DMS 273 treated with DMSO at 0.1 percent for 48 hours (cell line): ENCODE data around the gene ULBP2.
"Not testable (repeated sequence)": the region's sequence is repeated elsewhere in the genome, so short reads cannot be mapped to it uniquely, and the experiment has no call there.

Experiments
- DNase-seq: peaks from one replicate; lab custom pipeline; 2025; lab: John Stamatoyannopoulos, UW

Gene ULBP2, protein sequence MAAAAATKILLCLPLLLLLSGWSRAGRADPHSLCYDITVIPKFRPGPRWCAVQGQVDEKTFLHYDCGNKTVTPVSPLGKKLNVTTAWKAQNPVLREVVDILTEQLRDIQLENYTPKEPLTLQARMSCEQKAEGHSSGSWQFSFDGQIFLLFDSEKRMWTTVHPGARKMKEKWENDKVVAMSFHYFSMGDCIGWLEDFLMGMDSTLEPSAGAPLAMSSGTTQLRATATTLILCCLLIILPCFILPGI

DNA sequence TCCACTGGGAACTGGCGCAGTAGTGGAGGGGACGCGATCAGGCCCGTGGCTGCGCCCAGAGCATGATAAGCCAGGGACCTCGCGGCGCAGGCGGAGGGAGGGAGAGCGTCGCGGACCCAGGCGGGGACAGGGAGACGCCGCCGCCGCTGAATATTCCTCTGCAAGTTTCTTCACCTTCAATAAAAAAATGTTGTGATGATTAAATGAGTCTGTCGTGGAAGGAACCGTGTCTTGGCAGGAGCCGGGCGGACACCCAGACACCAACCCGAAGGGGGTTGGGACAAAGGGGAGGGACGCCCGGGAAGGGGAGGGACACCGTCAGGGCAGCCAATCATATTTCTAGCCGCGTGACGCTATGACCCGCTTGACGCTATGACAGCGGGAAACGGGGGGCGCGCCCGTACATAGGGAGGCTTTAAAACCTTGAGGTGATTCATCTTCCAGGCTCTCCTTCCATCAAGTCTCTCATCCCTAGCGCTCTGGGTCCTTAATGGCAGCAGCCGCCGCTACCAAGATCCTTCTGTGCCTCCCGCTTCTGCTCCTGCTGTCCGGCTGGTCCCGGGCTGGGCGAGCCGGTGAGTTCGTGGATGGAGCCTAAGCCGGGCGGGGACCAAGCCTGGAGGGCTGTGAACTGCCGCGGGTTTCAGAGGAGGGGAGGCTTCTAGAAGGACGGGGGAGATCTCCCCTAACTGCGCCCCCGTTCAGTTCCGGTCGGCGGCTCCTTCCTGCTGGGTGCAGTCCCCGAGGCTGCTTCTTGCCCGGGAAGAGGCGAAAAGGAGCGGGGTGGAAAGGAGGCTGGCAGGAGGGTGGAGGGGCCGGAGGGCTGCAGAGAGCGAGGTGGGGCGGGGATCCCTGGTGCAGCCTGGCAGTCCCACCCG, at the start of gene ULBP2:
ULBP2 (plus strand) TSS at position 432 of the 878 bp plus-strand sequence; CDS start at position 491, 59 bp downstream.
- DNase-seq: peak; percentile 78

DNA sequence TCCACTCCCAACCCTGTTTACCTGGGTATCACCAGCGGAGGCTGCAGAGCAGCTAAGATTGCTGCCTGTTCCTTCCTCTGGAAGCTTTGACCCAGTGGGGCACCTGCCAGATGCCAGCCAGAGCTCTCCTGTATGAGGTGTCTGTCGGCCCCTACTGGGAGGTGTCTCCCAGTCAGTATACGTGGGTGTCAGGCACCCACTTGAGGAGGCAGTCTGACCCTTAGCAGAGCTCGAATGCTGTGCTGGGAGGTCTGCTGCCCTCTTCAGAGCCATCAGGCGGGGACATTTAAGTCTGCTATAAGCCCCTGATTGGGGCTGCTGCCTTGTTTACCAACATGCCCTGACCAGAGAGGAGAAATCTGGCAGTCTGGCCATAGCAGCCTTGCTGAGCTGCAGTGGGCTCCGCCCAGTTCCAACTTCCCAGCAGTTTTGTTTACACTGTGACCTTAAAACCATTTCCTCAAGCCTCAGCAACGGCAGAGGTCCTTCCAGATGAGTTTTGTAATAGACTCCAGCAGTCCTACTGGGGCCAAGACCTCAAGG, 46.7 kb upstream of the ULBP2 start:
- no peak for DNase-seq

DNA sequence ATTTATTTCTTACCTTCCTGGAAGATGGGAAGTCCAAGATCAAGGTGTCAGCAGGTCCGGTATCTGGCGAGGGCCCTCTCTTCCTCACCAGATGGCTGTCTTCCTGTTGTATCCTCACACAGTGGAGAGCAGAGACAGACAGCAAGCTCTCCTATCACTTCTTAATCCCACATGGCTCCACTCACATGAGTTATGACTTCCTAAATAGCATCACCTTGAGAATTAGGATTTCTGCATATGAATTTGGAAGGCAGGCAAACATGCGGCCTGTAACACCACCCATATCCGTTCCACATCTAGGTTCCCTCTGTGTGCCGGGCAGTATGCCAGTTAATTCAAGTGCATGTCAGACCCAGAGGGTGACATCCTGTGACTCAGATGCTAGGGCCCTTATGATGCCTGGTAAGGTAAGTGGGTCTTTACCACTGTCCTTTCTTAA, 46.0 kb upstream of the ULBP2 start:
- DNase-seq: no peak

DNA sequence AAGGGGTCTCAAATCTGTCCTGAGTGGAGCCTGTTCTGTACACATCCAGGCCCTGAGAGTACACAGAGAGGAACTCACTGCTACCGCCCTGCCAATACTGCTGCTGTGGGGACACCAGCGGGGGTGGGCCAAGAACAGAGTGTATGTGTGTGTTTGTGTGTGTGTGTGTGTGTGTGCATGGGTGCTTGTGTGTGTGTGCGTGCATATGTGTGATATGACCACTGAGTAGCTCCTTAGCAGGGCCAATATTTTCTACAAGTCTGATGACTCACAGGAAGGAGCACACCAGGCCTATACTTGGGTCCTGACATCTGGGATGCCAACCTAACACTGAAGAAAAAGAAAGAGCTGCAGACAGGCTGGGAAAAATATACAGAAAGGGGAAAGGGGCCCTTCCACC, 45.3 kb upstream of the ULBP2 start:
- no peak for DNase-seq

DNA sequence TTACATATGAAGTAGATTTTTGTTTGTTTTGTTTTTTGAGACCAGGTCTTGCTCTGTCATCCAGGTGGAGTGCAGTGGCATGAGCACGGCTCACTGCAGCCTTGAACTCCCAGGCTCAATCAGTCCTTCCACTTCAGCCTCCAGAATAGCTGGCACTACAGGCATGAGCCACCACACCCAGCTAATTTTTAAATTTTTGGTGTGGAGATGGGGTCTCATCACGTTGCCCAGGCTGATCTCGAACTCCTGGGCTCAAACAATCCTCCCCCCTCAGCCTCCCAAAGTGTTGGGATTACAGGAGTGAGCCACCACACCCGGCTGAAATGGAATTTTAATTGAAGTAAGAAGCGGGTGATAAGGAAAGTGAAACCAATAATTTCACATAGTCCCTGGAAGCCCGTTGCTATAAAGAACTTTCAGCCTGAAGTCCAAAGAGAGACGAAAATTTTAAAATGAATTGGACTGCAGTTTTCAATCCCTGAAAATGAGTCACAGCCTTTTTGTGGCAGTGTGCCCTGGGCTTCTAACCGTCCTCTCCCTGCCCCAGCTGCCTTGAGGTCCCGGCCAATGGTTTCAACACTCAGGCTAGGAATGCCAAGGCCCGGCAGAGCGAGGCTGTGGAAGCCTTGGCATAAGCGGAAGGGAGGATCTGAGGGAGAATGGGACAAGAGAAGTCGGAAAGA, 44.7 kb upstream of the ULBP2 start:
- DNase-seq: no peak

DNA sequence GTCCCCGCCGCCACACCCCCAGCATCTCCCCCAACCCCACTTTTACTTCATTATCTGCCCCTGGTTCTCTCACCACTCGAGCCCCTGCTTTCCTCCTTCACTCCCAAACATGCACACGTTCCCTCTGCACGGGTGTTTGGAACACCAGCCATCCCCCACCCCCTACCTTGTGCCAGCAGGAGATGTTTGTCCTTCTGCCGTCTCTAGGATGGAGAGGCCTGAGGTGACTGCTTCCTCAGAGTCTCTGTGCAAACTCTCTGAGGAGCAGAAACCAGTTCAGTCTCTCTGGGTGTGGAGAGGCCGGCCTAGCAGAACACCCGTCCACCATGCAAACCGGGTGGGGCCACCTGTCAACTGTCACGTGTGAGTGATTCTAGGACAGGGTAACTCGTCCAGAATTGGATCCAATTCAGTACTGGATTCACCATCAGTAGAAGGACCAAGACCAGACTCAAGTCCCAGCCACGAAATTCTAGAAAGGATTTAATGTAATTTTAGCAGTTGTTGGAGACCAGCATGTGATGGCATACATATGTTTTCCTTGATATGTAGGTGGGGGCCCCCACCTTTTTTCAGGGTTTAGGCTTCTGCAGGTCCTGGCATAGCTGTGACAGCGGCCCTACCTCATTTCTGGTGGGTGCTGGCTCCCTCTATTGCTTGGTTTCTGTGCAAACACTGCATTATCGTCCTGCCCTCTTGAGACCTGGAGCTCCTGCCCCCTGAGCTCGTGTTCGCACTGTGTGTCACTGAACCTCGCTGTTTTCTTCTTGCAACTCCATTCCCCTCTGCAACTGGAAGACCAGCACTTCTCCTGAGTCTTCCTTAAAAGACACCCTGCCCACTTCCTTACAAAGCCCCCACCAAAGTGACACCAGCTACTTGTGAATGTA, 43.7 kb upstream of the ULBP2 start, which contains the start of gene RAET1E:
RAET1E (minus strand) TSS at position 259 of the 890 bp plus-strand sequence. CDS start 7,212 bp downstream, outside the sequence.
- no peak for DNase-seq

DNA sequence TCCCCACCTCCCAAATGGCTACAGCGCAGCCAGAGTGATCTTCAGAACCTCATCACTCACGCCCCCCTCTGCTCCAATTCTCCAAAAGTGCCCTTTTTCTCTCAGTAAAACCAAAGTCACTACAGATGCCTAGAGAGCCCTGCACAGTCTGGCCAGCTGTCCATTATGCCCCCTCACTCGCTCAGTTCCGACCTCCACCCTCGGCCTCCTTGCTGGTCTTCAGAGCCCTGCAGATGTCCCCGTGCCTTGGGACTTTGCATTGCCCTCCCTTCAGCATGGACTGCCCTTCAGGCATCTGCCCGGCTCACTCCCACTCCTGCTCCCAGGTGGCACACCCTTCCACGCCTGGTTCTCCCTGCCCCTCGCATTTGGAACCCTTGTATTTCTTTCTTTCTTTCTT, 42.8 kb upstream of the ULBP2 start:
- DNase-seq: no peak

DNA sequence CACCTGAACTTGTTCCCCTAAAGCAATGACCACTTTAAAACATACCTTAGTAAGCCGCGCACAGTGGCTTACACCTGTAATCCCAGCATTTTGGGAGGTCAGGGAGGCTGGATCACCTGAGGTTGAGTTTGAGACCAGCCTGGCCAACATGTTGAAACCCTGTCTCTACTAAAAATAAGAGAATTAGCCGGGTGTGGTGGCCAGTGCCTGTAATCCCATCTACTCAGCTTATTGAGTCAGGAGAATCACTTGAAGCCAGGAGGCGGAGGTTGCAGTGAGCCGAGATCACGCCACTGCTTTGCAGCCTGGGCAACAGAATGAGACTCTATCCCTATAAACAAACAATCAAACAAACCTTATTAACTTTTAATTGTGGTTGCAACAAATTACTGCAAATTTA, 42.3 kb upstream of the ULBP2 start:
- no peak for DNase-seq

DNA sequence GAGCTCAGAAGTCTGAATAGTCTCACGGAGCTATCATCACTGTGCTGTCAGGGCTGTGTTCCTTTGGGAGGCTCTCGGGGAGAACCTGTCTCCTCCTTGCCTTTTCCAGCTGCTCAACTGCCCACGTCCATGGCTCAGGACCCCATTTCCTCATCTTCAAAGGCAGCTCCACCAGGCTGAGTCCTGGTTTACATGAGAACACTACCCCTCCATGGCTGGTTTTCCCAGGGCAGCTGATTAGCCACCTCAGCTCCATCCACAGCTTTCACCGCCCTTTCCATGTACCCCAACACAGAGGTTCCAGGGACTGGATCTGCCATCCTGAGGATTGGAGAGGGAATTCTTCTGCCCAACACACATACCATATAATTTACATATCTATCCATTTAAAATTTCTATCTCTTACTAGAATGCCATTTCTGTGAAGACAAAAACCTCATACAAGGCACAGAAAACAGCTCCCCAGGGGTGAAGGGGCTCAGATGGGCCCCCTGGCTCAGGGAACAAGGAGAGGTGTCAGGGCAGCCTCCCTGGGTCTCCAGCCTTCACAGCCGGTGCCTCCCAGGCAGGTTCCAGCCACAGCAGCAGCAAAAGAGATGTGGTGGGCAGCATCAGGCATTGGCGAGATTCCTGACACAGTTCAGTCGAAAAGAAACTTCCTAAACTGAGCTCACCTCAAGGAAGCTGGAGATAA, 41.7 kb upstream of the ULBP2 start:
- DNase-seq: no peak

DNA sequence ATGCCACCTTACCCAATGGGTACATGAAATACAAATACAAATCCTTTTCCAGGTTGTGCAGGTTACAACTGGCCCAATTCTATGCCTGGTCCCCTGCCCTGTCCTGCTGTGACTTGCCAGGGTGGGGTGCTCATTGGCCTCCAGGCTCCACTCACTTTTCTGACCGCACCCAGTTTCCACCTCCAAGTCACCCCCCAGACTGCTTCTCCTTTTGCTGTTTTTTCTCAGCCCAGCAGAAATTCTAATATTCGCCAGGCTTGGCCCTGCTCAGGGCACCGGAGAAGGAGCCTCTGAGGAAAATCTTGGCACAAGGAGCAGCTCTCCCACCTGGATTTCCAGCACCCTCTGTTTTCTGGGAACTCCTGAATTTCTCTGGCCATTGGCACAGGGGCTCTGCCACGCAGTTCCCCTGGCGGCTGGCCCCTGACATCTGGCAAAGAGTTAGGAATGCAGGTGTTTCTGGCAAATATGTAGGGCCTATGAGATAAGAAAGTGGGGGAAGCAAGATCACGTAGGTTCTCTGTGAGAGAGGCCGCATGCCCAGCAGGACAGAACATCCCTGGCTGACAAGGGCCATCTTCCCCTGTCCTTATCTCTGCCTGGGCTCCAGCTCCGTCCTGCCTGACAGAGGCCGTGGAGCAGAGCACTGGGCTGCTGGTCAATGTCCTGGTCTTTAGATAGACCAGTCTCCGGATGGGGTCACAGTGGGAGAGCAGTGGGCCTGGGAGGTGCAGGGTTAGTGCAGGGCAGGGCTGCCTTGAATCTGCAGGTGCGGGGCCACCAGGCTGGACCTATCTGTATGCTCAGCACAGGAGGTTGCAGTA, 41.0 kb upstream of the ULBP2 start:
- DNase-seq: no peak

DNA sequence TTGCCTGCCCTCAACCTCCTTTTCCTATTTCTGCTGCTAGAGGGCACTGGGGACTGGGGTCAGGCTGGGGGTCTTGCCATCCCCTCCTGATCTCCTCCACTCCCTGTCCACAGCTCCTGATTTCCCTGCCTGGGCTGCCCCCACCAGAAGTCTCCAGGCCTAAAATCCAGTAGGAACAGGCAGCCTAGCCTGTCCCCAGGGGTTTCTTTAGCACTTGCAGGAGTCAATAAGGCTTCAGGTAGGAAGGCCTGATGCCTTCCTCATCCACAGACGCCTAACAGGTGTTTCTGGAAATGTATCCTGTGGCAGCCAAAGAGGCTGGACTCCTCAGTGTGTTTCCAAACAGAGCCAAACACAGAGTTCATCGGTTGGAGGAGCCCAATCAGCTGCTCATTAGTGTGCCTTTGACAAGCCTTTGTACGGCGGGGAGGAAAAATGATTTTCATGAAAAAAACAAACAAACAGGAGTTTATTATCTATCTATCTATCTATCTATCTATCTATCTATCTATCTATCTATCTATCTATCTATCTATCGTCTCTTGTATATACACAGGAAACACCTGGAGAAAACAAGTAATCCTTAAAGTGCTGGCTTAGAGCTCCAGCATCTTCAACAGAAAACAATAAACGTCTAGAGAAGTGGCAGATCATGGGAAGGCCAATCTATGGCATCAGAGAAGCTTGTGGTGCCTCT, 40.2 kb upstream of the ULBP2 start:
- DNase-seq: no peak

DNA sequence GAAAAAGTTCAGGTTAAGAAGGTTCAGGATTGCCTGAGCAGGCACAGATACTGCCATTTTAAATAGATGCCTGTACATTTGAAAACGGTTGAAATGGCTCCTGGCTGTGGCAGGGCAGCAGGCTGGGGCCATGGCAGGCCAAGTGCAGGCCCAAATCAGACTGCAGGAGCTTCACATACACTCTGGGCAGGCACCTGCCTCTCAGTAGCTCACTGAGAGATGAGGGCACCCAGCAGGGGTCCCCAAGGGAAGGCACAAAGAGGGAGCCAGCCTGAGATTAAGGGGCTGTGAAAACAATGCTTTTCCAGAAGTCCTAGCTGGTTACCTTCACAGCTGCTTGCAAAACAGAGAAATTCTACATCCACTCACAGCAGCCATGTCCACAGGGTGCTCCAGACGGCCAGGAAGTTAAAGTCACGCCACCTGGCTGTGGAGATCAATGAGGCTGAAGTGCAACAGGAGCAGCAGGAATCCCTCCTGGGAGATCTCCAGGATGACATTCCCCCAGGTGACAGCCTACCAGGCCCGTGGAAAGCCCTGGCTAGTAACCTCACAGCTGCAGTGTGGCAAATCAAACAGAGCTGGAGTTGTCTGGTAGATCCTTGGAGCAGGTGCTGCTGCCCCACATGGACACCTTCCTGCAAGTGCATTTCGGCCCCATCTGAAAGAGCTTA, 37.7 kb upstream of the ULBP2 start:
- no peak for DNase-seq

DNA sequence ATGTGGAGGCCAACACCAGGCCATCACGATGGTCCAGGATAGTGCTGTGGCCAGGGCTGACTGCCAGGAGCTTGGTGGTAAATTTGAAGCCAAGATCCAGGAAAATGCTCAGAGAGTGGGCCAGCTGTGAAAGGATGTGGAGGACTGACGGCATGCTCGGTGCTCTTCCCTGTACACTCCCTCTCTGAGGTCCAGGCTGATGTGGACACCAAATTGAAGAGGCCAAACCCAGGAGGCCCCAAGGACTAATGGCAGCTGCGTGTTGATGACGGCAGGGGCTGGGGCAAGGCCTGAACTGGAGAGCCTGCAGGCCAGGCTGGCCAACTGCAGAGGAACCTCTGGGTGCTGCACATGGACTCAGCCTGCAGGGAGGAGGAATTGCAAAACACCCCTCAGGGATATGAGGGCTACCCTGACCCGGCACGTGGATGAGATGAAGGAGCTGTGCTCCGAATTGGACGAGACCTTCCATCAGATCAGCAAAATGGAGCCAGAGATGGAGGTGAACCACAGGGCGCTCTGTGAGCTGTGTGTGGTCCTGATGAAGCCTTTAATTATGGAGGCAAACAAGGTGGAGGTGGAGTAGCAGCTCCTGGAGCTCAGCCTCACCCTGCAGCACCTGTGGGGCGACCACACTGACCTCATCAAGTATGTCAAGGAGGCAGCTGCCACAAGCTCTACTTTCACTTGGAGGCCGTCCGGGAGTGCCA, 37.0 kb upstream of the ULBP2 start:
- no peak for DNase-seq

DNA sequence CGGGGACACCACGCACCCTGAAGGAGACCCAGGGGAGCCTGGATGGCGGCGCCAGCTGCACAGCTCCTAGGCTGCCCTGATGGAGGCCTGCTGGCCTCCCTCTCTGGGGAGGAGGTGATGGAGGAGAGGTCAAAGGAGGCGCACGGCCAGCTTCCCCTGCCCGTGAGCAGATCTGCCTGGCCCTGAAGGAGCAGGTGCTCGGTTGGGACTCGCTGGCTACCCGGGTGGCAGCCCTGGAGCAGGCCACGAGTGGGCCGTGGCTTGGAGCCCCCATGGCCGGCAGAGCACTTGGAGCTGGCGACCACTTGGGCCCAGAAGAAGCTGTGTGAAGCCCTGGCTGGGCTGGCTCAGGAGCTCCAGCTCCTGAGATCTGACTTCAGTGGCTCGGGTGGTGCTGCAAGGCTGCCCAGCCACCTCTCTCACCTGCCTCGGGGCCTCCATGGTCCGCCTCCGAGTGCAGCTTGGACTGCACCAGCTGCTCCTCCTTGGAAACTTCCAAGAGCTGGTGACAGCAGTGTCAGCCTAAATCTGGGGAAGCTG, 36.4 kb upstream of the ULBP2 start:
- no peak for DNase-seq

DNA sequence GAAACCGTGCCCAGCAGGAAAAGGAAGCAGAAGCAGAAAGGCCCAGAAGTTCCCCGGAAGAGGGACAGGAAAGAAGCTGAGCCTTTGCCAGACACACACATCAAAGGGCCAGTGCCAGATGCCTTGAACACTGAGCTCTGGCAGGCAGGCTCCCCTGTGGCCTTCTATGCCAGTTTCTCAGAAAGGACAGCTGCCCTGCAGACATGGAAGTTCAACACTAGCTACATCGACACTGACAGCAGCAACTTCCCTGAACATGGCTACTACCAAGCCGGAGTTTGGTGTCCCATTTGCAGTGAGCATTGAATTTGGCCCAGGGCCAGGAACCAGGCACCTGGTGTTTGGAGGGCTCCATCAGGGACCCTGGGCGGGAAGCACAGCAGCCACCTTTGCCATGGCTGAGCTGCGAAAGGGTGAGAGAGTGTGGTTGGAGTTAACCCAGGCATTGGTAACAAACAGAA, 35.9 kb upstream of the ULBP2 start:
- peak; percentile 35 for DNase-seq

DNA sequence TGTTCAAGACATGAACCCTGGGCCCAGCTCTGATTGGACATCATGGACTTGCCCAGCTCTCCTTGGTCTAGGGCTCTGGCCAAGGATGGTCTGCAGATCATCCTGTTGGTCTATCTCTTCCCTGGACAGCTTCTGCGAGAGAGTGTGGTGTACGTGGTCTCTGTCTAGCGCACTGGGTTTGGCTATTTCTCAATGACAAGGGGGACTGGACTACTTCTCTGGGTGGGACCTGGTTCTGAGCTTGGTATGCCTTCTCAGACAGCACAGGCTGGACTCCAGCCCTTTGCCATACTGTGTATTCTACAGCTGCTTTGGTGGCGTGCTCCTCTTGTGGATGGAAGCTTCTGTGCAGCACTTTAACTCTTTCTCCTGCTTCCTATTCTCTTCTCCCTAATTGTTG, 35.4 kb upstream of the ULBP2 start:
- no peak for DNase-seq

DNA sequence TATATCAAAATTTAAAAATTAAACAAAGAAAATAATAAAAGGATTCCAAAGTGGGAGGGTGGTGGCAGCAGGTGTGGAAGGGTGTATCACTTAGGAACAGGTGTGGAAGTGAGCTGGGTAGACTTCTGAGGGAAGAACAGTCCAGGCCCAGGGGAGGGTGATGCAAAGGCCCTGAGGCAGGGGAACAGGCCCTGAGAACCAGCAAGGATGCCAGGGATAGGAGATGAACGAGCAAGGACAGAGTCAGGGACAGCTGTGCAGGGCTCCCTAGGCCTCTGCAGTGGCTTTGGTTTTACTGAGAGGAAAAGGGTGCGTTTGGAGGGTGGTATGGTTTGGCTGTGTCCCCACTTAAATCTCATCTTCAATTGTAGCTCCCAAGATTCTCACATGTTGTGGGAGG, 34.5 kb upstream of the ULBP2 start:
- DNase-seq: no peak

DNA sequence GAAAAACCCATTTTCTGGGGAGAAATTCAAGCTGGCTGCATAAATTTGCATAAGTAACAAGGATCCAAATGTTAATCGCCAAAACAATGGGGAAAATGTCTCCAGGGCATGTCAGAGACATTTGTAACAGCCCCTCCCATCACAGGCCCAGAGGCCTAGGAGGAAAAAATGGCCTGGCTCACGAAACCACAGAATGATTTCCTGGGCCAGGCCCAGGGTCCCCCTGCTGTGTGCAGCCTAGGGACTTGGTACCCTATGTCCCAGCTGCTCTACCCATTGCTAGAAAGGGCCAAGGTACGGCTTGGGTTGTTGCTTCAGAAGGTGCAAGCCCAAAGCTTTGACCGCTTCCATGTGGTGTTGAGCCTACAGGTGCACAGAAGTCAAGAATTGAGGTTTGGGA, 33.3 kb upstream of the ULBP2 start:
- DNase-seq: not testable (repeated sequence)
